DMS153 treated with DMSO at 0.1 percent for 48 hours (cell line): Measurements from ENCODE around the gene PDE2A.
"Not testable (repeated sequence)": the region's sequence is repeated elsewhere in the genome, so short reads cannot be mapped to it uniquely, and the experiment has no call there.

ENCODE experiments used
- DNase-seq: peaks from one replicate; lab custom pipeline; 2025; ENCODE audit not compliant: unreplicated experiment; lab: John Stamatoyannopoulos, UW

PDE2A gene

DNA sequence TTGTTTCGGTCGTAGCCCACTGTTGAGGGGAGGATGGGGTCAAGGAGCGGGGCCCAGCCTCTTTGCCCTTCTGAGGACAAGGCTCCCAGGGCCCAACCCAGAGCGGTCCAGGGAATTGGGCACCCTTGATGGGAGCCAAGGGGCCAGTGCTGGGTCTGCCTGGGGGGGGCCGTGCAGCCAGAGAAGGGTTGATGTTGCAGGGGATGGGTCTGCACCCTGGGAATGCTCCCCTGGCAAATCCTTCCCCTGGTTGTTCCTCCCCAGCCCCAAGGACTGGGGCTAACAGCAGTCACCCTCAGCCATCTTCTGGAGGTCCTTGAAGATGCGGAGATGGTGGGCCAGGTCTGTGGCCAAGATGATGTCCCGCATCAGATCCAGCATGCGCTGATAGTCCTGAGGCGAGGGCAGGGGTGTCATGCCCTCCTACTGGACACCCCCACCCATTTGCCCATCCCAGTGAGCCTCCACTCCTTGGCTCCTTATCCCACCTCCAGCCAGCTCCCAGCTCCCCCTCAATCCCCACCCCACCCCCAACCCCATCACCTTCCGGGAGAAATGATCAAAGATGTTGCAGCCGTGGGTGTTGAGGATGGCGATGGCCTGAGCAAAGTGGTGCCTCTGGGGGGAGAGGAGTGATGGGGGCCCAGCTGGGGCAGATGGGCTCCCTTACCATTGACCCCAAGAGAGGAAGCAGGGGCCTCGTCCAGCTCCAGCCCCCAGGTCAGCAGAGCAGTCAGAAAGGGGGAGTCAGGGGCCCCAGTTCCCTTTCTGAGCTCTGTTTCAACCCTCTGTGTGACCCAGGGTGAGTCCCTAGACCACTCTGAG lies 95.0 kb downstream of the PDE2A start:
- no peak for DNase-seq

GRCh38 chr11:72578566-72578965 lies 95.7 kb downstream of the PDE2A start:
- no peak for DNase-seq

GRCh38 chr11:72578051-72578450 lies 96.2 kb downstream of the PDE2A start:
- no peak for DNase-seq

GRCh38 chr11:72577271-72577721 lies 96.9 kb downstream of the PDE2A start:
- no peak for DNase-seq

DNA sequence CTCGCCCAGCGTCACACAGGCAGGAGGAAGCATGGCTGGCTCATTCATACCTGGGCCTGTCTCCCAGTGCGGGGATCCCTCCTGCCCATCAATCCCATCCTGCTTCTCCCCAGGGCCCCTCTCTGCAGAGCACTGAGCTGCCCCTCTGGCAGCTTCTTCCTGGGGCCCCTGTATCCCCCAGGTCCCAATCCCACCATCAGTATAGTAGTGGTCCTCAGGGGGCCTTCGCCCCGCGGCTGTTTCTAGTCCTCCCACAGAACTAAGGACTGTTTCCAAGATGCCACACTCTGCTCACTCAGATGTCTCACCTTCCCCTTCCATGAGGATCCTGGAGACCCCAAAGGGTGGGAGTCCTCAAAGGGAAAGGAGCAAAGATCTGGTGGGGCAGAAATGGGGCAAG lies 97.6 kb downstream of the PDE2A start:
- DNase-seq, result no peak

DNA sequence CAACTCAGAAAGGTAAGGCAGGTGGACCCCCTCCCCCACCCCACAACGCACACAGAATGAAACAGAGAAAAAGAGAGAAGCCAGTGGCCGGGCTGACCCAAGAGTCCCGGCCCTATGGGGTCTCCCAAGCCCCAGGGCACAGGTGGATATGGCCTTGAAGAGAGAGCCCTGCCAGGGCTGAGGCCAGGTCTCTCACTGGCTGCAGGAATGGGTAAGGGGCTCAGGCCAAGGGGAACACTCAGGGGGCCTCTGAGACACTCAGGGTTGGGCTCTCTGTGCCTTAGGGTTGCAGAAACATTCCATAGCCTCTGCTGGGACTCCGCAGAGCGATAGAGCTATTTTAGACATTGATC lies 98.0 kb downstream of the PDE2A start:
- DNase-seq, result no peak

DNA sequence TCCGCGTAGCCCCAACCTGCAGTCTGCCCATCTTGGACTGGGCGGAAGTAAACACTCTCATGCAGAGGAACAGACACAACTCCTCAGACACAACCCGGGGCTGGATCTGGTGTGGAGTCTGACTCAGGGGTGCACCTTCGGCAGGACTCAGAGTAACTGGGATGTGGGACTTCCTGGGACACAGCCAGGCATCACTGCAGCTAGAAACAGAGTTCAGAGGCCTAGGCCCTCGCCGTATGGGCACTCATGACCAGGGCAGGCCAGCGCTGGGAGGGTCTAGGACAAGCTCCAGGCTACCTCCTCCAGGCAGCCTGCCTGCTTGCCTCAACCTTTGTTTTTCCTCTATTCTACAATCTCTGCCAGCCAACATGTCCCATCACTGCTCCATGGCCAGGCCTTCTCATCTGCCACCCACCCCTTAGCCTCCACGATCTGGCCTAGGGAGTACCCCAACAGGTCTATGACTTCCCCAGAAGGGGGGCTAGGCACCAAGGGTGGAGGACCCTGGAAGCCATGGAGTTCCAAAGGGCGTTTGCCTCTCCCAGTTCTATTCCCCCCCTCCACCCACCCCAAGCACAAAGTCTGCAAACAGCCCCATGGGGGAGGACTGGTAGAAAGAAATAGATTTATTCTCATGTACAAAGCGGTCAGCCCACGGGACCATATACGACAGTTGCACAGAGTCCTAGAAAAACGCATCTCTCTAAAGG lies 98.5 kb downstream of the PDE2A start:
- DNase-seq, result no peak

DNA sequence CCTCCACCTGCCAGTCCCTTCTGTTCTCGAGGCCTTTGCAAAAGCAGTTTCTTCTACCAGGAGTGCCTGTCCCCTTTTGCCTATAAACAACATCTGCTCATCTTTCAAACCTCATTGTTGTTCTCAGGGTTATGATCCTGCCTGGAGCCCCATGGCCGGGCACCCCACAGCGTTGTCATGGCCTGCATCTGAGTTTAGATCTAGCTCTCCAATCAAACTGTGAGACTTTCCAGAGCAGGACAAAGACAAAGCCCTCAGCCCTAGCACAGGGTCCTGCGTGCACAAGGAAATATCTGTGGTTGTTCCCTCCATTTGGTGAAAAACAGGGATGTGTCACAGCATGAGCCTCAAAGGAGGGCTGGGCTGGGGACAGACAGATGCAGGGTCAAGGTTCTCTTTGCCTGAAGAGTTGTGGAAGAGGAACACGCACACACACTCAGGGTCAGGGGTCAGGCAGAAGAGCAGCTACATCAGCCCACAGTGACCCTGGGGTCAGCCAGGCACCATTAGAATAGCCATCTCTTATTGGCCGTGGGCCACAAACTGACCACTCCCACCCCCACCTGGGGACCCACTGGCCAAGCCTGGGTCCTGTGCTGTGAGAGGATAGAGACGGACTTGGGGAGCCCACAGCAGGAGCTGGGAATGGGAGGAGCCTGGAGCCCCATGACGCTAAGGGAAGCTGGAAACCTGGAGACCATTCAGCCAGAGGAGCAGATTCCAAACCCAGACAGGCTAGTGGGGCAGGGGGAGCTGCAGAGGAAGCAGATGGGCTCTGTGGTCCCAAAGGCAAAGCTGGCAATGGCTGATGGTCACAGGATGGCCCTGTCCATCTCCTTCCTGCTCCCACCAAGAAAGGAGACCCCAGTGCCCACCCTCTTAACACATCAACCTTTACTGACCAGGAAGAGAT lies 99.4 kb downstream of the PDE2A start:
- DNase-seq, result no peak

DNA sequence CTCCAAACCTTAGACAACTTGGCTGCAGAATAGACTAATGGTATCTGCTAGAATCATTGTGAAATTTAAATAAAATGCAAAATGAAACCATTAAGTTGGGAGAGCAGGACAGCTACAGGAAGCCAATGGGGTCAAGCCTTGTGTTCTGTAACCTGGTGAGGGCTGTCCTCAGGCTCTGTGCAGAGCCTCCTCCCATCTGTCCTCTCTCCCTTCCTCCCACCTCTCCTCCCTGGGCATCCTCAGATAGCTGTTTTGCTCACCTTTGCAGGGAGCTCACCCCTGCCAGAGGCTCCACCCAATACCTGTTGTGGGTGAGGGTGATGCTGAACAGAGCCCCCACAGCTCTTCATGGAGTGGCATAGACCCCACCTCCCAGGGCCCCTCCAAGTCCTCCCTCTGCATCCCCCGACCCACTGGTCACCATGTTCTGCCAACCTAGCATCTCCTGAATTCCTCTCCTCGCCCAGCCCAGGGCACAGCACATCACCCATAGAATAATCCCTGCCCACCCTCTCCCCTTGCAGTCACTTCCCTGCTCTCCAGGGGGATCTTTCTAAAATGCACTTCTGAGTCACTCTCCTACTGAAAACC lies 100.3 kb downstream of the PDE2A start:
- no peak for DNase-seq

GRCh38 chr11:72573072-72573854 lies 101.0 kb downstream of the PDE2A start:
- no peak for DNase-seq

GRCh38 chr11:72572540-72572939 lies 101.7 kb downstream of the PDE2A start:
- not testable (repeated sequence) for DNase-seq

DNA sequence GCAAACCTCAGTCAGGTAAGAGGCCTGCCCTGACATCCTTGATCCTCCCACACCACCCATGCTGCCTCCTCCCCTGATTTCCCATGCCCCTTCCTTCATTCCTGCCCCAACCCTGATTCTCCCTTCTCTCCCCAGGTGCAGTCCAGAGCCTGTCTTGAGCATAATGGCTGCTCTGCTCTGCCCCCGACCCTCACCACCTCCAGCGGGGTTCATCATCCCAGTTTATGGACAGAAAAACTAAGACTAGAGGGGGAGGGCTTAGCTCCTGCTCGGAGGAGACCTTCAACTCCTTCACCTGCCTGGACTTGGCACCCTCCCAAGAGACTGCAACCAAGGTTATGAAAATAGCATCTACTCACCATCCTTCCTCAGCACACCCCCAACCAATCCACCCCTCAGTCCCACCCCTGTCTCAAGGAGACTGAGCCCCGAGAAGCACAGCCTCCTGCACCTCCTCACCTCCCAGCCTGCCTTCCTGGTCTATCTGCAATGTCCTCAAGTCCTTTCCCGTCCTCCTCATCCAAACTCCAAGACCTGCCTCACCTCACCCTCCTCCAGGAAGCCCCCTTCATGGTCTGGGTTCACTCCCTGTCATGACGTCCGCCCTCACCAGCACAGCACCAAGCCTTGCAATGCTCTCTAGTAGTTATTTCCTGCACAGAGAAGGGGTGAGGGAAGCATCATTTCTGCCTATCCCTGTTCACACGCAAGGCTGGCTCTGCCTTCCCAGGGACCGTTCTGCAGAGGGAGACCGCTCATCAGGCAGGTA lies 103.1 kb downstream of the PDE2A start:
- no peak for DNase-seq

- no peak for DNase-seq
Observed at GRCh38 chr11:72569966-72570892, 104.0 kb downstream of the PDE2A start.

DNA sequence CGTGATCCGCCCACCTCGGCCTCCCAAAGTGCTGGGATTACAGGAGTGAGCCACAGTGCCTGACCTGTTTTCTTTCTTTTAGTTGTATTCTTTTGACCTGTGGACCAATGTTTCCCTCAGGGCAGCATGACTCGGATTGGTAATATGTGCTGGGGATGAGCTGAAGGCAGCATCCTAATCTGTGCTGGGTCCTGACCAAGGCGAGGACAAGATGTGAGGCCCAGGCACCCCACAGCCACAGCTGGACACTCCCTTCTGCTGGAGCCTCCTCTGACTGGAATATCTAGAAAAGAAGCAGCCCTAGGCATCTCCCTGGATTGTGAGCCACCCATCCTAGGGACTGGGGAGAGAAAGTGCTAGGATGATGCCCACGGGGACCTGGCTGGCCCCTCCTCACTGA lies 105.4 kb downstream of the PDE2A start:
- no peak for DNase-seq

GRCh38 chr11:72562431-72562830 lies 111.8 kb downstream of the PDE2A start:
- no peak for DNase-seq

DNA sequence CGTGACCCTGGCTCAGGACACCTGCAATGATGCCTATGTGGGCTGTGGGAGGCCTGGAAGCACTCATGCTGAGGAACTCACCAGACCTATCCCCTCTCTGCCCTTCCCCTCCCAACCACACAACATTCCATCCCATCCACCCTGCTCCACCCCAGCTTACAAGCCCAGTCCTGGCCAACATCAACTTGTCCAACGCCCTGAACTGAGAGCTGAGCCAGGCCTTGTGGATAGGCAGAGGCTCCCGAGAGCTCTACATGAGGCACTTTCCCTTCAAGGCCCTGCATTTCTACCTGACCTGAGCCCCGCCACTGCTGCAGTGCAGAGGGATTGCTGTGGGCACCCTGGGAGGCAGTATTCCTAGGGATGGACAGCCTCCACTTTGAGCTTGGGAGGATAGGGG lies 112.4 kb downstream of the PDE2A start:
- no peak for DNase-seq

DNA sequence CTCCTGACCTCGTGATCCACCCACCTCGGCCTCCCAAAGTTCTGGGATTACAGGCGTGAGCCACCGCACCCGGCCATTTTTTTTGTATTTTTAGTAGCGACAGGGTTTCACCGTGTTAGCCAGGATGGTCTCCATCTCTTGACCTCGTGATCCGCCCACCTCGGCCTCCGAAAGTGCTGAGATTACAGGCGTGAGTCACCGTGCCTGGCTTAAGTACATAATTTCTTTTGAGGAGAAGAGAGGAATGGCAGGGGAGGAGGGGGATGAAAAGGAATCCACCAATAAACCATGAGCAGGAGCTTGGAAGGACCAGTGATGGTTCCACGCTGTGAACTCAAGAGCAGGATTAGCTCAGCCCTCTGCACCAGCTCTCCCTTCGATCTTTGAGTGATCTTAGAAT lies 113.4 kb downstream of the PDE2A start:
- not testable (repeated sequence) for DNase-seq

DNA sequence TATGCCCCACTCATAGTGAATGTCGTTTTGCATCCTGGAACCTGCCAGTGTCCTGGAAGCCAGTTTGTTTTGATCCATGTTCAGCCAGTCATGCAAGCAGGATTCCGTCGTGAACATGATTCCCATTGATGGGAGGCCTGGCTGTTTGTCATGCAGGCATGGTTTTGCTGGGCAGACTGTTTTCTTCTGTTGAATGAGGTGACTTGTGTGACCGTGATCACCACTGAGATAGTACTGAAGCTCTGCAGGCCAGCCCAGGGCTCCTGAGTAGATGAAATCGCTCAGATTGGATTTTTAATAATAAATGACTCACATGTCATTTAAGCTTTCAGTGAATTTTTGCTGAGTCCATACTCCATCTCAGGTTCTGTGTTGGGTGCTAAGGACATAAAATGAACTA lies 117.8 kb downstream of the PDE2A start:
- DNase-seq, result no peak
